ENCODE measurements around the gene ASAP2.

The ASAP2 gene

DNA sequence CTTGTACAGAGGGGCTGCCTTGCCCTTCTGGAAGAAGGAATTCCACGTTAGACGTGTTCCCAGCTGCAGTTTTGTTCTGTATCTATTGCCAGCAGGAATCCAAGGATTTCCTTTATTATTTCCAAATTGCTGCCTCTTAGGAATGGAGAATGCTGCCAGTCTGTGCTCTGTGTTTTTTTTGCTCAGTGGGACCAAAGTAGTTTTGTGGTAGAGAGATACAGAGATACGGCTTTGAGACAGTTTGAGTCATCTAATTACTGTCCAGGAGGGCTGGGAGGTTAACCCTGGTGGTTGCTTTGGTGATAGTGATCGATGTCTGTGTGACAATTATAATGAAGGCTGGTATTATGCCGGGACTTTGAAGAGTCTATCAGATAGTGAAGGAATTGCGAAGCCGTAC is 26.3 kb downstream of the ASAP2 start:
- no peak for DNase-seq

DNA sequence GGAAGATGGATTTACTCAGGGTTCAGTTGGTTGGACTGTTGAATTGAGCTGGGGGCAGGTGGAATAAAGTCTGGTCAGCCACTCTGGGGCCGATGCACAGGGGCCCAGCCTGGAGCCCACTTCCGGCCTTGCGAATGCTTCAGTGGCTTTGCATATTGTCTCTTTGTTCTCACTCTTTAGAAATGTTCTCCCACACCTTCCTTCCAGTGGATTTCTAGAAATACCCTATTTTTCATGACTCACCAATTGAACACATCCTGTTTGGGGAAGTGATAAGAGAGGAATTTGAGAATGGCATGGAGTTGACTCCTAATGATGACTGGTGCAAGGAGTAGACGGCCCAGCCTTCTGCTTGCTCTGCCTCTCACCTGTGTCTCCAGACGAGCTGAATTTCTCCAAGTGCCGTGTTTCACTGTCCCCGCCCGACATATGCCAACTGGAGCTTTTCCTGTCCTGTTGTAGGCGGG is 28.1 kb downstream of the ASAP2 start:
- DNase-seq, result no peak

DNA sequence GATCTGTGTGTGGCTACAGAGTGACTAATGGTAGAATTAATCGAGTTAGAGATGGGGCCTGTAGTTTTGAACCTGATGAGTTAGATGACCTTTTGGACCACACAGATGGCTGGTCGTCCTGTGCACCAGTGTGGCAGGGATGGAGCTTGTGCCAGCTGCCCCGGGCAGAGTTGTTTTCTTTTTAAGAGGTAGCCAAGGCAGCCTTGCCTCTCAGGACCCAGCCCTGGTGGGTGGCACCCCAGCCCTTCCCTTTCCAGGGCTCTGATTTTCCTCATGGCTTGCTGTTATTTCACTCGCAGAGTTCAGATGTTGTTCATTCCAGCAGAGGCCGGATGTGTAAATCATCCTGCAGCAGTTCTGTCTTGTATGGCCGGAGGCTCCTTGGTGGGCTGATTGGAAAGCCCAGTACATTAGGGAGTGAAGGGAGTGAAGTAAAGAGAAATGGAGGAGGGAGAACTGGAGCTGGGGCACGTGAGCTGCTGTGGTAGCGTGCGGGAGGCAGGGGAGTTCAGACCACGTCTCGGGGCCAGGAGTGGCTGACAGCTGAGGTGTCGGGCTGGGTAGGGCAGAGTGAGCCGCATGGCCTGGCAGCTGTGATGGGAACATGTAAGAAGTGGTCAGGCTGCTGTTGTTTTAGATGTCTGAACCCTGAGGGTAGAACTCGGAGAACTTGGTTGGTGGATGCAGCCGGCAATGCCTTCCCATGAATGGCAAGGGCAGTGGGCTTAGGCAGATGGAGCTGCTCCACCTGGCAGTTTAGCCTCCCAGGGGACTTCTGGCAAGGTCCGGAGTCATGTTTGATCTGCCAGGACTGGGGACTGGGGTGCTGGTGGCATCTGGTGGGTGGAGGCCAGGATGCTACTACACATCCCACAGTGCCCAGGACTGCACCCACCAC is 28.8 kb downstream of the ASAP2 start:
- DNase-seq, result no peak

DNA sequence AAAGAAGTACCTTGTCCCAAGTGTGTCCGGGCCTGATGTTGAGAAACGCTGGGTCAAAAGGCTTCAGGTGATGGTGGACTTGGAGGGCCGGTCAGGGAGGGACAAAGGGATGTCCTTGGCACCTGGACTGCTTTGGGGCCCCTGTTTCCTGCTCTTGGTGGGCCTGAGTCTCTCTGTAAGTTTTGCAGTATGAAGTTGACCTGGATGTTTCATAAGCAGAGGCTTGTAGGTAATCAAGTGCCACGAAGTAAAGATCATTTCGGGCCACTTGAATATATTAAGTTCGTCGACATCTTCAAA is 29.4 kb downstream of the ASAP2 start:
- no peak for DNase-seq

DNA sequence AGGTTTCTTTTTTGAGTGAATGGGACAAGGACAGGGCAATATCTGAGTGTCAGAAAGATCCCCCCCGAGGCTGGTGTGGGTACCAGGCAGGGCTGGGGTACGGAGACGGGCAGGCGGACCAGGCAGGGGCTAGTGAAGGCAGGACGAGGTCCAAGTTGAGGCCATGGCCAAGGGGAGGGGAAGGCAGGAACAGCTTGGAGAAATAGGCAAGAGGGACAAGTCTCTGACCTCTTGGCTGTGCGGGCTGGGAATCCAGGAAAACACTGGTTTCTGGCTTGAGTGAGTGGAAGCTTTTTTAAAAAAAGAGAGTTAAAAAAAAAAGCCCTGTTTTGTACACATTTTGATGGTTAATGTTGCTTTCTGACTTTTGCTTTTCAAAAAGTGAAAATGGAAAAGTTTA is 30.3 kb downstream of the ASAP2 start:
- DNase-seq, result no peak

DNA sequence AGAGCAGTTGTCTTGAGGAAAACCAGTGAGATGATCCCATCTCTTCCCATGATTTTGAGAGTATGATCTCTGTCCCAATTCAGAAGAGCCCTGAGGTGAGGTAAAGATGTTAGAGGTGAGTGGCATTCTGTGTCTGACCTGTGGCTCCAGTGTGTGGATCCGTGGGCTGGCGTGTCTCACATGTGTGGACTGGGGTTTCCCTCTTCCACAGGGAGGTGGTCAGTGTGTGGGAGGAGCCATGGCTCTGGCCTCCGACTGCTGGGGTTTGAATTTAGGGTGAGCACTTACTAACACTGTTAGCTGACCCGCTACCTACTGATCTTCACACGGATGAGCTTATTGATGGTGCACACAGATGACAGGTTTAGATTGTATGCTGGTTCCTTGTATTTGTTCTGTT is 31.2 kb downstream of the ASAP2 start:
- DNase-seq, result no peak

DNA sequence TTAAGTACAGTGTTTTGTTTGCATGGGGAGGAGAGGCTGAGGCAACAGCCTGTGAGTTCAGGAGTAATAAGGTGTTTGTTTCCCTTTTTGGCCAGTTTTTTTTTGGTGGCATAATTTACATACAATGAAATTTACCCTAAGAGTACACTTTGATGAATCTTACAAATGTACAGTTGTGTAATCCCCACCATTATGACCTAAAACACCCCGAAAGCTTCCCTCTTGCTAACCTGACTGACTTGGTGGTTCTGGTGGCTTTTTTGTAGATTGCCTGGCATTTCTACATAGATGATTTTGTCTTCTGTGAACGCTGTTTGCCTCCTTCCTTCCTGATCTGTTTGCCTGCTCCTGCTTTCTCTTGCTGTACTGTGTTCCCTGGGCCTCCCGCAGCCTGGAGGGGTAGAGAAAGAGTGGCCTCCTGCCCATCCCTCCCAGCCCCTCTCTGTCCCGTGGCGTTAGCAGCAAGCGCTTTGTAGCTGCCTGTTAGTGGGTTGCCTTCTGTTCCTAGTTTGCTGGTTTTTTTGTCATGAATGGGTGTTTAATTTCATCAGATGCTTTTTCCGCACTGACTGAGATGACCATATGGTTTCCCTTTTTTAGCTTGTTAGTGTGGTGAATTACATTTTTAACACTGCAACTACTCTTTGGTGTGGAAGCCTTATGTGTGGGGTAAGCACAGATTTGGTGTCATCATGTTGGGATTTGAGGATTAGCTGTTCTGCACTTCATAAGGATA is 32.1 kb downstream of the ASAP2 start:
- no peak for DNase-seq

DNA sequence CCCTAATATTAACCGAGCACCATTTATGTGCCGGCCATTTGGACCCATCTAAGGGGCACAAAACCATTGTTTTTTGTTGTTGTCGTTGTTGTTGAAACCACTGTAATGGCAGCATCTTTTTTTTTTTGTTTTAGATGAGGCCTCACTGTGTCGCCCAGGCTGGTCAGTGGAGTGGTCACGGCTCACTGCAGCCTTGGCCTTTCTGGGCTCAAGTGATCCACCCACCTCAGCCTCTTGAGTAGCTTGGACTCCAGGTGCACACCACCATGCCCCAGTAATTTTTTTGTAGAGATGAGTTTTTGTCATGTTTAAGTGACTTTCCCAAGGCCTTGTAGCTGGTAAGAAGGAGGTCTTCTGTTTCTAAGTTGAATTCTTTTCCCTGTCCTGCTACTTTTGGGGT is 33.0 kb downstream of the ASAP2 start:
- DNase-seq, result no peak

DNA sequence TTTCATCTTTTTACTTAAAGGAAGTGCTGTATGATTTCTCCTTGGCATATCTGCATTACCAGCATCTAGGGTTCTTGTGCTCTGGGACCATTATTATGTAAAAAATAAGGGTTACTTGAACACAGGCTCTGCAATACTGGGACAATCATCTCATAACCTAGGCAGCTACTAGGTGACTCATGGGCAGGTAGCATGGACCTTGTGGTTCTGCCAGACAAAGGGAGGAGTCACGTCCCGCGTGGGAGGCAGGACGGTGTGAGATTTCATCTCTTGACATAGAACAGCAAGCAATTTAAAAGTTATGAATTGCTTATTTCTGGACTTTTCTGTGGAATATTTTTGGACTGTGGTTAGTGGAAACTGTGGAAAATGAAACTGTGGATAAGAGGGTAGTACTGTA is 34.1 kb downstream of the ASAP2 start:
- no peak for DNase-seq

DNA sequence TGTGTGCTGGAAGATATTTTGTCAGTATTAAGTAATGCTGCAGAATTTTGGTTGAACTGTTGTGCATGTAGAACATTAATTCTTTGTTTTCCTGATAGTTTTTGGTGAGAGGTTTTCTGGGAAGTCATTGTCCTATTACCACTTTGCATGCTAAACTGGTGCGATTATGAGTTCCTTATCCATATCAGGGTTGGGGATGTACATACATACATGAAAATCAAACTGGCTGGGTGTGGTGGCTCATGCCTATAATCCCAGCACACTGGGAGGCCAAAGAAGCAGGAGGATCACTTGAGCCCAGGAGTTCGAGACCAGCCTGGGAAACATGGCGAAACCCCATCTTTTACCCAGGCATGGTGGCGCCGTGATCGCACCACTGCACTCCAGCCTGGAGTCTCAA is 34.6 kb downstream of the ASAP2 start:
- no peak for DNase-seq

DNA sequence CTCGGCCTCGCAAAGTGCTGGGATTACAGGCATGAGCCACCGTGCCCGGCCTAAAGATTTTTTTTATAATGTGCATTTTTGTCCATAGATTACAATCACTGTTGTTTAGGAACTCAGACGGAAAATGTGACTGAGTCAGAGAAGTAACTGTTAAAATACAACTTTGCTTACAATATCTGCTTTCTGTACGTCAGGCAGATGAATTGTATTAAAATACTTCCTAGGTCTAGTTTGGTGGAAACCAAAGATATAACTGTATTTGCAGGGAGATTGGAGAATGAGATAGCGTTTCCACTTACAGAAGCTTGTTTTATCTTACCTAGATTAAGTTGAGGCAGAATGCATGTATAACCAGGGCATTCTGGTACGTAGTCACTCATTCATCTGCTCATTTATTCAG is 36.7 kb downstream of the ASAP2 start:
- no peak for DNase-seq

DNA sequence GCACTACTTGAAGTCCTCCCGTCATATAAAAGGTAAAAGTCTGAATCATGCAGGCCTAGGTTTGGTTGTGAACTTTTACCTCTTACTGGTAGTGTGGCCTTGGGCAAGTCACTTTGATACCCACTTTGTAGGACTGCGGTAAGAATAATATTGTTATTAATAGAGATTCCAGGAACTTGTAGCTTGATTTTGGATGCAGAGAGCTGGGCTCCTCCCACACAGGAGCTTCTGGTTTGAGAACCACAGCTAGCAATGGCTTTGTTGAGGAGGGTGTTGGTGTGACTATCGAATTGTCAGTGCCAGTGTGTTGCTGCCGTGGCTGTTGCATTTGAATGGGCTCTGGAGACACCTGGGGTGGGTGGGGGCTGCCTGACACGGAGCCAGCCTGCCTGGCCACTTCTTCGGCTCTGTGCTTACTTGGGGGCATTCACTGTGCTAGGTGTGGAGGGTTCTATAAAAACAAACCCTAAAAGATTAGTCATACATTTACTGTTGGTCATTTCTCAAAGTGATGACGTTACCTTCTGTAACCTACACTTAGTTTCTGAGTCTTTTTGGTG is 38.5 kb downstream of the ASAP2 start:
- DNase-seq, result no peak

DNA sequence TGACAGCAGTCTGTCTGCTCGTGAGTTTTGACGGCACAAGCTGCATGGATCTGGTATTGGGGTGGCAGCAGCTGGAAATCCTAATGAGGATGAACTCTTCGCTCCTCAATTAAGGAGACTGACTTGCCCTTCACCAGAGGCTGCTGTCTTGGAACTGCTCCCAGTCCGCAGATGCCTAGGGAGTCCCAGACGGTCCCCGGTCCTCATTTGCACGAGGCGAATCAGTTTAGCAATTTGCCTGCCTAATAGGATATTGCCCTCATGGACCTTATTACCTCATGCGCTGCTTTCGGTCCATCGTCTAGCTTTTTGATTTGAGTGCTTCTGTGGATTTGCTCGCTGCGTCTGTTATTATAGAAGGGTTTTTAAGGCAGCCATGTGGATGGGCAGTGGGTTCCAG is 40.6 kb downstream of the ASAP2 start:
- DNase-seq, result no peak

DNA sequence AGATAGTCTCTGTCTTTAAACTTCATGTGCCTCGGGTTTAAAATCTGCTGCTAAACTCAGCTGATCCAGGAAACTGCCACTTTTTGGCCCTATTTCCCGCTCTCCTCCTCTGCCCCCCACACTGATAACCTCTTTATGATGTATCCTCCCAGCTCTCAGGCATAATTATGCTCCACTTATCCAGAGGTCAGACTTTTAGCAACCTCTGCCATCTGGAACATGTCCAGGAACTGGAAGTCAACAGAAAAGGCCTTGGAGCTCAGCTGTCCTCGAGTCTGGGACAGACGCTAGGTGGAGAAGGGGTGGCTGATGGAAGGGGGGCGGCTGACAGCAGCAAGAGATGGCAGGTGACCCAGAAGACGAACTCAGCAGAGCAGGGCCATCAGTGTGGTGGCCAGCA is 41.2 kb downstream of the ASAP2 start:
- DNase-seq, result no peak

DNA sequence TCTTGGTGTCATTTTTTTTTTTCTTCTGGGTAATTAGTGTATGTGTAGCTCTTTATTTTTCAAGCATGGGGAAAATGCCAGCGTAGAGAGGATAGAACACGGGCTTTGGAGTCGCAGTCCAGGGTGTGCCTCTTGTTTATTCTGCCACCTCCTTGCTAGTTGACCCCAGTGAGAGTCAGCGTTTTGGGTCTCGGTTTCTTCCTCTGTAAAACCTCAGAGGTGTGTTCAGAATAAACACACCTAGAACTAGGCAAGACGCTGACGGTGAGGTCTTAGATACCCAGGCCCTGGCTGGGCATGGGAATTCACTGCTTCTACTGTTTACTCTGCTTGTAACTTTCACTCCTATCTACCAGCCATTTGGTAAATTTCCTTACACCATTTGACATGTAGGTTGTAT is 41.8 kb downstream of the ASAP2 start:
- no peak for DNase-seq

DNA sequence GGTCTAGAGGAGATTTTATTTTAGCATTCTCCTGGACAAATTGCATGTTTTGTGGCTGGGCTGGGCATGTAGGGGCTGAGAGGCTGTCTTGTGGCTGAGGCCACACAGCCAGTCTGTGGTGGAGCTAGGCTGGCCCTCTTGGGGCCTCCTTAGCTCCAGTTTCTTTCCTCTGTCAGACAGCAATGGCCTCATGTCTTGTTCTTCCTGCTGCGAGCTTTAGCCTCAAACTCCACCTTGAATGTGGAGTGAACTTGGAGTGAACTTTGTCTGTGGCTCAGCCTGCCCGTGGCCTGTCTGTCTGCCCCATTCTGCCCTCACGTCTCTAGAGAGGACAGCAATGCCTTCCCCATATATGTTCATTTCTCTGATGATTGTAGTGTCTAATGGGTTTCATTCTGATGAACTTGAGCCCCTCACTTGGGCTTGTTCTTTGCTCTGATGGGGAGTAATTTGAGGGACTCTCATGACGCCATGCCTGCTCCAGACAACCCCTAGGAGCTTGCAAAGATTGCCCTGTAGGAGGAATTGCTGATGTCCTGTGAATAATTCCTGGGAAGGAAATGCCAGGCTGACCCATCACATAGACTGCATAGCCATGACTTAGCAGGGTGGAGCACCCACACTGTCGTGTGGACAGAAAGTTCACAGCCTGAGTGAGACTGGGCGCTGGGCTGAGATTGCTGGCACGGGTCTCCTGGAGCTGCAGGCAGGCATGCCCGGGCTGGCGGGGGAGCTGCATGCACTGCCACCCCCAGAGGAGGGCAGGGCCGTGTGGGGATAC is 42.6 kb downstream of the ASAP2 start:
- DNase-seq, result no peak

DNA sequence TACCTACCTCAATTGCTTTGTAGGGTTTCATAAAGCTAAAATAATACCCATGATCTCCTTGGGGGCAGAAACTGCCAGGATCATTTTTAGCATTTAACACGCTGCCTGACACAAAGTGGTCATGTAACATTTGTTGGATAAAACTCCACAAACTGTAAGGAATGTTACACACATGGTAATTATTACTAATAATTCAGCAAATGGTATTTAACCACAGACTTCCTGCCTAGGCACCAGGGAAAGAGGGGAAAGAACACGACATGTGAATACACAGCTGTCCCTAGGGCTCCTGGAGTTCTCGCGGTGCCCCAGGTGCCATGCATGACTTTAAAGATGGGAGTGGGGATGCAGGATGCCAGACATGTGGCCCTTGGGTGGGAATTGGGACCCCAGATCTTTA is 43.5 kb downstream of the ASAP2 start:
- no peak for DNase-seq

DNA sequence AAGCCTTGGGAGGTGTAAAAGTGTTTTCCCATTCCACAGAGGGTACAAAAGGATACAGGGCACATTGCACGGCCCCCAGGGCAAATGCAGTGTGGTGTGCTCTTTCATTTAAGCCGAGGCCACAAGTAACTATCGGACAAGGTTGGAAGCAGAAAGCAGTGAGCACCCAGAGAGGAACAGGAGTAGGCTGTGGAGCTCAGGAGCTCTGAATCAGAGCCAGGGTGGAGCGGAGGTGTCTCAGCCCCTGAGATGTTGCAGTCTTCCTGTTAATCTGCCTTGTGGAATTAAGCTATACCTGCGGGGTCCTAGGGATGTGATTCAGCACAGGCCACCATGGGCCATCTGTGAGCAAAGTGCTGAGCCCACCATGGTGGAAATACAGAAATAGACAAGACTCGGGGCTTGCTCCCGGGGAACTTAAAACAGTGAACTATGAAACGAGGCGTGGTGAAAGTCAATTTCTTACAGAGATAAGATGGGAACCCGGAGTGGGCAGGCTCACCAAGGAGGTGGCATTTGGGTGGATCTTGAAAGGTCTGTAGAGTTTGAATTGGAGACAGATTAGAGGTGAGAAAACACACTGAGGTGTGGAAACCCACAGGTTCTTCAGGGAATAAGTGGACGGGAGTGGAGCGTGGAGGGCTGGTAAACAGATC is 44.0 kb downstream of the ASAP2 start:
- no peak for DNase-seq

DNA sequence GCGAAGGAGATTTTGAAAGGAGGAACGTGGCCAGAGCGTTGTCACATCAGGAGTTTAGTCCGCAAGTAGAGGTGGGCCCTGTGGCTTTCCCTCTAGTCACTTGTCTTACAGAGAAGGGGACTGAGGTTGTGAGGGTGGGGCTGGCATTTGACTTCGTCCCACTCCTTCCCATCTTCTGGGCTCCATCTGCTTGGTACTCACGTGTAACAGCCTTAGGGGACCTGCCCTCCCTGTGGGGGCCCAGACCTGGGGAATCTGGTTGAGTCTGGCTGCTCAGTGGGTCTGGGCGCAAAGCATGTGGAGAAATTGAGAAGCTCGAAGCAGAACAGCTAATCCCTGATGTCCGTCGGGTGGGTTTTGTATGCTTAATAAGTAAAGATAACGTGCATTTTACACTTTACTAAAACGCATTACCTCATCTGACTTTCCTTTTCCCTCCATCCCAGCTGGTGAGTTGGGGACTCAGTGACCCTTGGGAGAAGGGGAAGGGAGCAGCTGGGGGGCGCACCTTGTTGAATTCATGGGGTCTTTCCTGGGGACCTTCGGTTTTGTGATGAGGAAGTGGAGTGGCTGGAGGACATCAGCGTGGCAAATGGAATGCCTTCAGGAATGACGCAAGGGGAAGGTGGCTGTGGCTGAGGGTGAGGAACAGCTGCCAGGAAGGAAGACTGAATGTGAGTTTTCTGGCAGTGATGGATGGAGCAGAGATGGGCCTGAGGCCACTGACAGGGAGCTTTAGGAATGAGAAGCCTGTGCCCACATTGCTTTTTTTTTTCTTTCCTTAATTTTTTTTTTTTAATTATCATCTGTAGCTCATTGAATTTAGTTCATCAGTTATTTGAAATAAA is 44.8 kb downstream of the ASAP2 start:
- DNase-seq, result no peak

DNA sequence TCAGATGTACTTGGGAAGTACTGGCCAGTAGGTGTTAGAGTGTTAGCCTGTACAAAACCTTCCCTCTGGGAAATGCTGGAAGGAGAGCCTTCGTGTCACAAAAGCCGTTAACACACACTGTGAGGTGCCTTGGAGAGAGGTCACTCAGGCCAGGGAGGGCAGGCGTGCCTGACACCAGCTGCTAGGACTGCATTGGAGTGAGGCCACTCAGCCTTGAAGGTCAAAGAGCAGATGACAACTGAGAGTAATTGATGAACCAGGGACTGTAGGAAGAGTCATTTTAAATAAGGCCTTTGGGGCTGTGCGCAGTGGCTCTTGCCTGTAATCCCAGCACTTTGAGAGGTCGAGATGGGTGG is 45.4 kb downstream of the ASAP2 start:
- DNase-seq, result no peak

DNA sequence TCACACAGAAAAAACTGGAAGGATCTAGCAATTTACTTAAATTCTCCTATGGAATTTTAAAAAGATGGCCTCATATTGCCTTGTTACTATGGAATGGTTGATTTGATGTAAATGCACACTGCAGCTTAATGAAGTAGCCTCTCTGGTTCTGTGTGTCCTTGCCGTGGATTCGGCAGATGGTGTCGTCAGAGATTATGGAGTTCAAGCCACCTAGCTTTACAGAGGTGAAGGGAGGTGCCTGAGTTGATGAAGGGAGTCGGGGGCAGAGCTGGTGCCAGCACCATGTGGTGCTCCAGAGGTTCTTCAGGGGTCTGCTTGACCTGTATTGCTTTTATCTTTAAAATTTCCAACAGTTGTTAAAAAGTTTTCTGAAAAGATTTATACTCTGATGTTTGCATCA is 48.8 kb downstream of the ASAP2 start:
- no peak for DNase-seq

DNA sequence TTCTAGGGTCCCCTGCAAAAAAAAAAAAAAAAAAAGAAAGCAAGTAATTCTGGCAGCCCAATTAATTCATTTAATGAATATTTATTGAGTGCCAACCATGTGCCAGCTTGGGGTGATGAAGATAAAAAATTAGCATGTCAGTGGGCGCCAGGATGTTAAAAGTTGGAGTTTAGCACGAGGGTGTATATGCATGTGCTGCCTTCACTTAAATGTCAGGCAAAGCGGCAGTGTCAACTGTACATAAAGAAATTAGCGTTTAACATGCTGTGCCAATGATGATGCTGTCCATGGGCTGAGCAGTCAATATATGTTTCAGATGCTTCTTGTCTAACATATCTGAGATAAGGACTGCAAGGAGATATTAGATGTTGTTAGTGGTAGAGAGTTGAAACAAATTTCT is 49.5 kb downstream of the ASAP2 start:
- DNase-seq, result no peak

Data from CD4-positive, alpha-beta T cell treated with Interleukin-17A for 4 hours (primary cell).